ENCODE measurements around the gene ESRP2.

Gene ESRP2

GRCh38 chr16:68281368-68282063 lies 45.6 kb upstream of the ESRP2 start:
- no peak for TF ChIP-seq CTCF (IDR thresholded peaks at IDR 0.05; ENCODE audit: low read depth, low read length)
- H3K4me3 ChIP-seq (replicated peaks in 1 of 2; ENCODE audit: low read depth in 2 of 2, low read length in 2 of 2) = no peak overlapping the region
- DNase-seq (ENCODE audit: low read depth in 2 of 2) = no peak

GRCh38 chr16:68279726-68280558 lies 44.0 kb upstream of the ESRP2 start:
- no peak for DNase-seq (ENCODE audit: low read depth in 2 of 2)
- no peak for TF ChIP-seq CTCF (IDR thresholded peaks at IDR 0.05; ENCODE audit: low read depth, low read length)
- no peak overlapping the region for H3K4me3 ChIP-seq (replicated peaks in 1 of 2; ENCODE audit: low read depth in 2 of 2, low read length in 2 of 2)

GRCh38 chr16:68276223-68276622 lies 40.3 kb upstream of the ESRP2 start:
- DNase-seq (ENCODE audit: low read depth in 2 of 2) = no peak
- TF ChIP-seq CTCF (IDR thresholded peaks at IDR 0.05; ENCODE audit: low read depth, low read length) = no peak
- no peak overlapping the region for H3K4me3 ChIP-seq (replicated peaks in 1 of 2; ENCODE audit: low read depth in 2 of 2, low read length in 2 of 2)

GRCh38 chr16:68275611-68276191 lies 39.8 kb upstream of the ESRP2 start:
- H3K4me3 ChIP-seq (replicated peaks in 1 of 2; ENCODE audit: low read depth in 2 of 2, low read length in 2 of 2) = no peak overlapping the region
- DNase-seq (ENCODE audit: low read depth in 2 of 2) = no peak
- TF ChIP-seq CTCF (IDR thresholded peaks at IDR 0.05; ENCODE audit: low read depth, low read length) = no peak

- H3K4me3 ChIP-seq (replicated peaks in 1 of 2; ENCODE audit: low read depth in 2 of 2, low read length in 2 of 2) = no peak overlapping the region
- no peak for TF ChIP-seq CTCF (IDR thresholded peaks at IDR 0.05; ENCODE audit: low read depth, low read length)
- DNase-seq (ENCODE audit: low read depth in 2 of 2) = no peak
Measured at GRCh38 chr16:68274441-68274840, 38.5 kb upstream of the ESRP2 start.

- no peak for TF ChIP-seq CTCF (IDR thresholded peaks at IDR 0.05; ENCODE audit: low read depth, low read length)
- DNase-seq (ENCODE audit: low read depth in 2 of 2) = no peak
- no peak overlapping the region for H3K4me3 ChIP-seq (replicated peaks in 1 of 2; ENCODE audit: low read depth in 2 of 2, low read length in 2 of 2)
Measured at GRCh38 chr16:68273896-68274295, 38.0 kb upstream of the ESRP2 start.

All from cardiac fibroblast (primary cell).